ENCODE measurements around the gene FA2H.

GRCh38 chr16:74744566-74744965, 30.1 kb downstream of the FA2H start:
- no peak for TF ChIP-seq YY1 (IDR thresholded peaks at IDR 0.05; ENCODE audit: insufficient read depth, insufficient read length)
- no peak for TF ChIP-seq ZNF274 (IDR thresholded peaks at IDR 0.05; ENCODE audit: low read depth, low read length)
- no peak for TF ChIP-seq SUZ12 (IDR thresholded peaks at IDR 0.05; ENCODE audit: extremely low read depth, insufficient read depth, insufficient read length)
